Peyer's patch (tissue), 4 donors: ENCODE results near the gene SYCN. TPM values are rescaled to one million over a fixed set of nuclear protein-coding genes. Genes with fewer than 3 reads are reported as not detected.

Experiments used
- DNase-seq, 3 donors: peaks; one replicate each; pipeline ENCODE4 v3.0.0-alpha.2; 2017 to 2019
- H3K27ac ChIP-seq, 4 donors: fragments of 200-600 bp; sonication (generic); one replicate each; pipeline ENCODE4 v1.5.1; 2016 to 2019
- H3K27me3 ChIP-seq, 2 donors: fragments of 200-600 bp; sonication (generic); one replicate each; pipeline ENCODE4 v1.5.1; 2019
- H3K36me3 ChIP-seq, 3 donors: fragments of 200-600 bp; sonication (generic); one replicate each; pipeline ENCODE4 v1.5.1; 2016 to 2019
- H3K4me1 ChIP-seq, 4 donors: fragments of 200-600 bp; sonication (generic); one replicate each; pipeline ENCODE4 v1.5.1; 2016 to 2019
- H3K4me3 ChIP-seq, 4 donors: fragments of 200-600 bp; sonication (generic); 1 replicate in 3 of 4; 2 replicates in 1 of 4; pipeline ENCODE4 v1.5.1; 2016 to 2019; ENCODE audit warnings: mild to moderate bottlenecking in 1 of 4
- H3K9me3 ChIP-seq, 4 donors: fragments of 200-600 bp; sonication (generic); one replicate each; pipeline ENCODE4 v1.5.1; 2016 to 2019; ENCODE audit warnings: mild to moderate bottlenecking in 1 of 4
- CTCF ChIP-seq, 6 experiments: fragments of 450-650 bp in 4 of 6; fragments of 200-600 bp in 2 of 6; sonication (generic) in 1 of 6; IDR thresholded peaks; one replicate each; pipeline ENCODE4 v1.5.1; 2017 to 2019; ENCODE audit warnings: antibody characterized with exemption in 6 of 6, mild to moderate bottlenecking in 3 of 6, moderate library complexity in 1 of 6
- POLR2A ChIP-seq, 2 donors: fragments of 450-650 bp; IDR thresholded peaks; one replicate each; pipeline ENCODE4 v1.5.1; 2017; ENCODE audit warnings: antibody characterized with exemption in 2 of 2, mild to moderate bottlenecking in 2 of 2, moderate library complexity in 2 of 2
- total RNA-seq, 4 donors: library from RNA; depleted of rRNA; stranded (reverse); fragments of >200 nt; gene quantifications; one replicate each; pipeline ENCODE4 v1.1.0, GENCODE V29; 2016

Gene SYCN
- total RNA-seq, 4 donors from 2014 or later, result not detected

DNA sequence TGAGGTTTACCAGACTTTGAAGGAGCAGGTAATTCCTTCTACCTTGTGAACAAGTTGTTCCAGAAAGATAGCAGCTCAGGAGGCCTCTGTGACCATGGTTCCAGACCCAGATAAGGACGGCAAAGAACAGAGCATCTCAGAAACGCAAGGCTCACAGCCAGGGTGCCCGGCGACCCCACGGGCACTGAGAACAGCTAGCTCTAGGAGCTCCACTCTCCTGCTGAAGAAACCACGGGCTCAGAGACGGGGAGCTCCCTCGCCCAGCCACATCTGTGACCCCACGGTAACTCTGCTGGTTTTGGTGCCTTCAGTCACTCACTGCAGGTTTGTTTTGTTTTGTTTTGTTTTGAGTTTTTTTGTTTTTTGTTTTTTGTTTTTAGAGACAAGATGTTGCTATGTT is 23.3 kb downstream of the SYCN start:
- peaks cover 0 to 42% (median 0%) of the 10 kb centered on the region in 3 donors for H3K36me3 ChIP-seq
- no peaks in the 10 kb centered on the region for H3K4me1 ChIP-seq
- no peak for DNase-seq
- no peaks in the 10 kb centered on the region for H3K27me3 ChIP-seq
- H3K4me3 ChIP-seq, result no peak overlapping the region
- H3K27ac ChIP-seq, result no peak overlapping the region
- TF ChIP-seq CTCF (IDR thresholded peaks at IDR 0.05) (no peak), POLR2A (IDR thresholded peaks at IDR 0.05) (no peak)
- H3K9me3 ChIP-seq, result no peaks in the 10 kb centered on the region

DNA sequence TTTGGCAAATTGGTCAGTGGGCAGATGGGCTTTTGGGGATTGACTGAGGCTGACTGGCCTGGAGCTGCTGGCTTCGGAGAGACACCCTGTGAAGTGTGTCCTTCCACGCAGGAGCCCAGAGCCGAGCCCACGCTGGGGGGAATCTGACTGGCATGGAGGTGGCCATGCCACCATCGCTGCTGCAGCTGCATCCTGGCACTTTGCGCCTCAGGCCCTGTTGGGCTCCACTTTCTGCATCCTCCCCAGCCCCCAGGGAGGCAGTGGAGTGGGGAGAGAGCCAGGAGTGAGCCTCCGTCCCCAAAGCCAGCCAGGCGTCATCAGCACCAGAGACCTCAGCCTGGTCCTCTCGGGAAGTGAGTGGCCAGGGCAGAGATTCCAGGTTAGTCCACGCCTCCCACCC is 24.3 kb downstream of the SYCN start:
- Histone ChIP-seq H3K4me1 (no peaks in the 10 kb centered on the region), H3K27ac (no peak overlapping the region), H3K36me3 (peaks cover 0 to 52% (median 0%) of the 10 kb centered on the region in 3 donors), H3K4me3 (no peak overlapping the region), H3K9me3 (no peaks in the 10 kb centered on the region), H3K27me3 (no peaks in the 10 kb centered on the region)
- TF ChIP-seq CTCF (IDR thresholded peaks at IDR 0.05) (no peak), POLR2A (IDR thresholded peaks at IDR 0.05) (no peak)
- no peak for DNase-seq

- no peak overlapping the region for H3K27ac ChIP-seq
- TF ChIP-seq POLR2A (IDR thresholded peaks at IDR 0.05) (no peak), CTCF (IDR thresholded peaks at IDR 0.05) (no peak)
- H3K27me3 ChIP-seq, result no peaks in the 10 kb centered on the region
- H3K9me3 ChIP-seq, result no peaks in the 10 kb centered on the region
- no peak overlapping the region for H3K4me3 ChIP-seq
- H3K36me3 ChIP-seq, result peaks cover 0 to 65% (median 0%) of the 10 kb centered on the region in 3 donors
- H3K4me1 ChIP-seq, result no peaks in the 10 kb centered on the region
- DNase-seq, result no peak
Measured at GRCh38 chr19:39178296-39179006, 25.6 kb downstream of the SYCN start.

DNA sequence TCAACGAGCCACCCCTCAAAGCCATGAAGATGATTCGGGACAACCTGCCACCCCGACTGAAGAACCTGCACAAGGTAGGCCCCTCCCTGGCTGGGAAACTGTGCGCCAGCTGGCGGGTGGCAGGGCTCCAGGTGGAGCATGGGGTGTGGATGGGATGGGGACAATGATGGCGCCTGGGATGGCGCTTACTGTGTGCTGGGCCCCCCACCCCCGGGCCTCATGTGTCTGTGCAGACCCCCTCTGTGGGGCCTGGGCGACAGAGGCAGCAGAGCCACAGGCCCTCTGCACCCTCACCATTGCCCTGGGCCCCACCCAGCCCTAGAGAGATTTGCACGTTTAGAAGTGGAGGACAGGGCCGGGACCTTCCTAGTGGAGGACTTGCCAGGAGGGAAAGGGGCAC is 26.3 kb downstream of the SYCN start:
- TF ChIP-seq POLR2A (IDR thresholded peaks at IDR 0.05) (no peak), CTCF (IDR thresholded peaks at IDR 0.05) (no peak)
- H3K4me3 ChIP-seq, result no peak overlapping the region
- H3K9me3 ChIP-seq, result no peaks in the 10 kb centered on the region
- H3K27me3 ChIP-seq, result no peaks in the 10 kb centered on the region
- peaks cover 0 to 72% (median 0%) of the 10 kb centered on the region in 3 donors for H3K36me3 ChIP-seq
- no peak for DNase-seq
- H3K27ac ChIP-seq, result no peak overlapping the region
- no peaks in the 10 kb centered on the region for H3K4me1 ChIP-seq

- H3K9me3 ChIP-seq, result no peaks in the 10 kb centered on the region
- no peaks in the 10 kb centered on the region for H3K4me1 ChIP-seq
- no peaks in the 10 kb centered on the region for H3K27me3 ChIP-seq
- no peak for DNase-seq
- no peak overlapping the region for H3K4me3 ChIP-seq
- TF ChIP-seq POLR2A (IDR thresholded peaks at IDR 0.05), result no peak
- no peak for TF ChIP-seq CTCF (IDR thresholded peaks at IDR 0.05)
- peaks cover 0 to 78% (median 0%) of the 10 kb centered on the region in 3 donors for H3K36me3 ChIP-seq
- no peak overlapping the region for H3K27ac ChIP-seq
Measured at GRCh38 chr19:39177110-39177699, 26.9 kb downstream of the SYCN start.
